ENCODE measurements around the gene ZSCAN12.

DNA sequence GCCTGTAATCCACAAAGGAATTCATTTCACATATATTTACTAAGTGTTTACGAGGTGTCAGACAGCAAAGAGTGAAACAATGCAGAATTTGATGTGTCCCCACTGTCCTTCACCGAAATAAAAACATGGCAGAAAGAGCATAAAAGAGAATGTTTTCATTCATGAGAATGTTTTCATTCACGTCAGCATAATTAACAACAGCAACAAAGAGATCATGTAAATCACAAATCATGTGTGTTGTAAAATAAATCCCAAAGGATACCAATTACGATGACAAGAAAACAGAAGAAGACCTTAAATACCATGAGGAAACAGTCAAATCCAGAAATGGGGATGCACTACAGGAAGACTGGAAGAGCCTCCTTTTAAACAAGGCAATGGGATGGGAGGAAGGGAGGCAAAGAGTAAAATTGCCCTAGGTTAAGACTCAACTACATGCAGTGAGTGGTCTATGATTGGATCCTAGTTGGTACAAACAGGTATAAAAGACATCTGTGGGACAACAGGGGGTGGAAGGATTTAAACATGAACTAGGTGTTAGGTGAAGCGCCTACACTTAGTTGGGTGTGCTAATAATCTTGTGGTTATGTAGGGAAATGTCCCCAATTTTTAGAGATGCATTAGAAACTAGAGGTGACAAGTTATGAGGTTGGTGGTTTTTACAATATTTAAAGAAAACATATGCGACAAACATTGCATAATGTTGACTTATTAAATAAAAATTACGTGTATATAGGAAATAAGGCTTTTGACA lies 65.1 kb downstream of the ZSCAN12 start:
- TF ChIP-seq, protein P1, sequence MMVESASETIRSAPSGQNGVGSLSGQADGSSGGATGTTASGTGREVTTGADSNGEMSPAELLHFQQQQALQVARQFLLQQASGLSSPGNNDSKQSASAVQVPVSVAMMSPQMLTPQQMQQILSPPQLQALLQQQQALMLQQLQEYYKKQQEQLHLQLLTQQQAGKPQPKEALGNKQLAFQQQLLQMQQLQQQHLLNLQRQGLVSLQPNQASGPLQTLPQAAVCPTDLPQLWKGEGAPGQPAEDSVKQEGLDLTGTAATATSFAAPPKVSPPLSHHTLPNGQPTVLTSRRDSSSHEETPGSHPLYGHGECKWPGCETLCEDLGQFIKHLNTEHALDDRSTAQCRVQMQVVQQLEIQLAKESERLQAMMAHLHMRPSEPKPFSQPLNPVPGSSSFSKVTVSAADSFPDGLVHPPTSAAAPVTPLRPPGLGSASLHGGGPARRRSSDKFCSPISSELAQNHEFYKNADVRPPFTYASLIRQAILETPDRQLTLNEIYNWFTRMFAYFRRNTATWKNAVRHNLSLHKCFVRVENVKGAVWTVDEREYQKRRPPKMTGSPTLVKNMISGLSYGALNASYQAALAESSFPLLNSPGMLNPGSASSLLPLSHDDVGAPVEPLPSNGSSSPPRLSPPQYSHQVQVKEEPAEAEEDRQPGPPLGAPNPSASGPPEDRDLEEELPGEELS (CRISPR knock-in tag; IDR thresholded peaks at IDR 0.05): no peak
- TF ChIP-seq USF1 (CRISPR knock-in tag; IDR thresholded peaks at IDR 0.05): no peak
- TF ChIP-seq HMGA2 (CRISPR knock-in tag; IDR thresholded peaks at IDR 0.05): no peak
- TF ChIP-seq, protein P2, sequence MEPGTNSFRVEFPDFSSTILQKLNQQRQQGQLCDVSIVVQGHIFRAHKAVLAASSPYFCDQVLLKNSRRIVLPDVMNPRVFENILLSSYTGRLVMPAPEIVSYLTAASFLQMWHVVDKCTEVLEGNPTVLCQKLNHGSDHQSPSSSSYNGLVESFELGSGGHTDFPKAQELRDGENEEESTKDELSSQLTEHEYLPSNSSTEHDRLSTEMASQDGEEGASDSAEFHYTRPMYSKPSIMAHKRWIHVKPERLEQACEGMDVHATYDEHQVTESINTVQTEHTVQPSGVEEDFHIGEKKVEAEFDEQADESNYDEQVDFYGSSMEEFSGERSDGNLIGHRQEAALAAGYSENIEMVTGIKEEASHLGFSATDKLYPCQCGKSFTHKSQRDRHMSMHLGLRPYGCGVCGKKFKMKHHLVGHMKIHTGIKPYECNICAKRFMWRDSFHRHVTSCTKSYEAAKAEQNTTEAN (CRISPR knock-in tag; IDR thresholded peaks at IDR 0.05): no peak
- TF ChIP-seq, protein P3, sequence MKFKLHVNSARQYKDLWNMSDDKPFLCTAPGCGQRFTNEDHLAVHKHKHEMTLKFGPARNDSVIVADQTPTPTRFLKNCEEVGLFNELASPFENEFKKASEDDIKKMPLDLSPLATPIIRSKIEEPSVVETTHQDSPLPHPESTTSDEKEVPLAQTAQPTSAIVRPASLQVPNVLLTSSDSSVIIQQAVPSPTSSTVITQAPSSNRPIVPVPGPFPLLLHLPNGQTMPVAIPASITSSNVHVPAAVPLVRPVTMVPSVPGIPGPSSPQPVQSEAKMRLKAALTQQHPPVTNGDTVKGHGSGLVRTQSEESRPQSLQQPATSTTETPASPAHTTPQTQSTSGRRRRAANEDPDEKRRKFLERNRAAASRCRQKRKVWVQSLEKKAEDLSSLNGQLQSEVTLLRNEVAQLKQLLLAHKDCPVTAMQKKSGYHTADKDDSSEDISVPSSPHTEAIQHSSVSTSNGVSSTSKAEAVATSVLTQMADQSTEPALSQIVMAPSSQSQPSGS (CRISPR knock-in tag; IDR thresholded peaks at IDR 0.05; ENCODE audit: borderline replicate concordance, low read depth): no peak
- TF ChIP-seq, protein P4, sequence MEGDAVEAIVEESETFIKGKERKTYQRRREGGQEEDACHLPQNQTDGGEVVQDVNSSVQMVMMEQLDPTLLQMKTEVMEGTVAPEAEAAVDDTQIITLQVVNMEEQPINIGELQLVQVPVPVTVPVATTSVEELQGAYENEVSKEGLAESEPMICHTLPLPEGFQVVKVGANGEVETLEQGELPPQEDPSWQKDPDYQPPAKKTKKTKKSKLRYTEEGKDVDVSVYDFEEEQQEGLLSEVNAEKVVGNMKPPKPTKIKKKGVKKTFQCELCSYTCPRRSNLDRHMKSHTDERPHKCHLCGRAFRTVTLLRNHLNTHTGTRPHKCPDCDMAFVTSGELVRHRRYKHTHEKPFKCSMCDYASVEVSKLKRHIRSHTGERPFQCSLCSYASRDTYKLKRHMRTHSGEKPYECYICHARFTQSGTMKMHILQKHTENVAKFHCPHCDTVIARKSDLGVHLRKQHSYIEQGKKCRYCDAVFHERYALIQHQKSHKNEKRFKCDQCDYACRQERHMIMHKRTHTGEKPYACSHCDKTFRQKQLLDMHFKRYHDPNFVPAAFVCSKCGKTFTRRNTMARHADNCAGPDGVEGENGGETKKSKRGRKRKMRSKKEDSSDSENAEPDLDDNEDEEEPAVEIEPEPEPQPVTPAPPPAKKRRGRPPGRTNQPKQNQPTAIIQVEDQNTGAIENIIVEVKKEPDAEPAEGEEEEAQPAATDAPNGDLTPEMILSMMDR (IDR thresholded peaks at IDR 0.05): no peak
- no peak for TF ChIP-seq JUN (CRISPR knock-in tag; IDR thresholded peaks at IDR 0.05)
